GM10266 (cell line): Measurements from ENCODE around the gene AFF1.

Source experiments
- DNase-seq: peaks from one replicate; pipeline ENCODE4 v3.0.0; 2012; ENCODE audit errors: extremely low spot score
- CTCF ChIP-seq: IDR thresholded peaks from 2 replicates; pipeline ENCODE4 v1.5.1; 2012; ENCODE audit warnings: mild to moderate bottlenecking, low read depth; ENCODE audit not compliant: control insufficient read depth, insufficient read depth; ENCODE audit errors: missing control alignments

Gene AFF1

DNA sequence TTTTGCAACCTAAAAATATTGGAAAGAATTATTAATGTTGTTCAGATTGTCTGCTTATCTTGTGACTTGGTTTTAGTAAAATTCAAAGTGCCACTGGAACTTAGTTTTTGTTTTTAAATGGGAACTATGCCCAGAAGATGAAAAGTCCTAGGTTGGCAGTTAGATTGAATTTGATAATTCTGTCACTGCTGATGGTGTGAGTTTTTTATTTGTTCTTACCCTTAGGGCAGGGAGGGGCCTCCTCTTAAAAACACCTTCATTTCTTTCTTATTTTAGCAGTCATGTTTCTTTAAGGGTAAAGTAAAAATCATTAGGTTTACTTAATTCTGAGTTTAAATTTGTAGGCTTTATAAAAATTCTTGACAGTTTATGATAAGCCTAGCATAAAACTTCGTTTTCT, 80.6 kb downstream of the AFF1 start:
- TF ChIP-seq CTCF, result no peak
- no peak for DNase-seq

DNA sequence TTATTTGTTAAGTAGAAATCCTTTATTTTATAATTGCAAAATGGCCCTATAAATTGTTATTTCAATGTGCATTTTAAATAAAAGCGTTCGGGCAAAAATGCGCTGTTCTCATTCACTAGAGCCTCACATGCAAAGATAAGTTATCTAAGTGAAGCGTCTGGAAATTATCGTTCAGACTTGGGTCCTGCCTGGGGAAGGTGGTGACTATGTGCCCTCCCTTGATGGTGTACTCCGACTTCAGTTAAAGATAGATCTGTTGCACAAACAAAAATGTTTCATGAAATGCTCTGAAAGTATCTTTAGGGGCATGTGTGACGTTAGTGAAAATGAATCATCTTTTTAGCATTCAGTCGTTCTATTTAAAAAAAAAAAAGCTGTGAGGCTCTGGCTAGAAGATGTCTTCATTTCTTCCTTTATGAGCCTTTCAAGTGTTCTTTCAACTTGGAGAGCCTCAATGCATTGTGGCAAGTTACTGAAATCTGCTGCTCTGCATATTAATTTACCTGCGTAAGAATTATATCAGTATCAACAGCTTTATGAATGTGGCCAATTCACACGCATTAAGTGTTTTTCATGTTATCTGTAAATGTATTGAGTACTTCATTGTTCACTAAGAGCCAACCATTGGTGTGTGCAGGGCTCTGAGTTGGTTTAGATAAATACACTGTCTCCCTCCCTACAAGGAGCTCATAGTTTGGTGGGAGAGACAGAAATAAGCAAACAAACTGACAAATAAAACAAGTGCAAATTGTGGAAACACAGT, 83.0 kb downstream of the AFF1 start:
- no peak for DNase-seq
- no peak for TF ChIP-seq CTCF

GRCh38 chr4:87018753-87019152, 83.9 kb downstream of the AFF1 start:
- DNase-seq, result no peak
- no peak for TF ChIP-seq CTCF

DNA sequence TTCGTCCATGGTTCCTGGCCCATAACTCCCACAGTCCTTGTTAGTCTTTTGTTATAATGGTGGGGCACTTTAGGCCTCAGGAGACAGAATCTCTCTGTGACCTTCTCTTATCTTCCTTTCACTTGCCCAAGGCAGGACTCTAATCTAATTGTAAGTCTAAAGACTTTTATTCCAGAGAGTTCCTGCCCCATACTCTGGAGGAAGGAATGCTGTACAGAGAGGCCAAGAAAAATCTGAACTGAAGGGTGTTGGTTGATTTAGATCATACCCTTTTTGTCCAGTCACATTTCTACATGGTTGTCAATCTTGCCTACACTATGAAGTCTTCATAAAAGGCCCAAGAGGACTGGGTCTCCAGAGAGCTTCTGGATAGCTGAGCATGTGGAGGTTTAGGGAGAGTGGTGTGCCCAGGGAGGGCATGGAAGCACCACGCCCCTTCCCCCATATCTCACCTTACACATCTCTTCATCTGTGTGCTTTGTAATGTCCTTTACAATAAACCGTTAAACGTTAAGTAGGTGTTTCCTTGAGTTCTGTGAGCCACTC, 84.5 kb downstream of the AFF1 start:
- no peak for DNase-seq
- no peak for TF ChIP-seq CTCF

DNA sequence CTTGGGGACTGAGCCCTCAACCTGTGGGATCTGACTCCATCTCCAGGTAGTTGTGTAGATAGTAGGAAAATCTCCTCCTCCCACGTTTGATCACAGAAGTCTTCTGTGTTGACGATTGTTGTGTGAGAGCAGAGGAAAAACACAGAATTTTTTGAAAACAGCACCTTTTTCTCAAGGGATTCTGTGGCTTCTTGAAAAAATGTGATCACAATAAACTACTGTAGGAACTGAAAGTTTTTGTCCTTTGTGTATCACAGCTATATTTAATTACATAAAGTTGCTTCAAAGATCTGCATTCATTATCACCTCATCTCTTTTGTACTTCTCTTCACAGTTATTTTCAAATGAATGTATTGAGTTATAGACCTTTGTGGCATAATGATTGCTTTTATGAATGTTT, 85.1 kb downstream of the AFF1 start:
- DNase-seq, result no peak
- no peak for TF ChIP-seq CTCF

- no peak for TF ChIP-seq CTCF
- no peak for DNase-seq
Observed at GRCh38 chr4:87024201-87024600, 89.4 kb downstream of the AFF1 start.

- TF ChIP-seq CTCF, result no peak
Observed at GRCh38 chr4:87025023-87025613, 90.3 kb downstream of the AFF1 start.

More at GRCh38 chr4:87025023-87025613, 90.3 kb downstream of the AFF1 start:
- DNase-seq, result no peak
